ENCODE data around the gene RAB5IF. TPM values are rescaled to one million over a fixed set of nuclear protein-coding genes. Genes with fewer than 3 reads are reported as not detected.
"Not testable (repeated sequence)": the region's sequence is repeated elsewhere in the genome, so short reads cannot be mapped to it uniquely, and the experiment has no call there.

RAB5IF gene
- total RNA-seq, 2 experiments from 2014 or later, result 87.9 to 97.0 TPM

- CTCF ChIA-PET, result interaction anchor here (0.5 to 6.2 kb wide), 9 partner anchors 9 to 1766 kb away, joined by 3 to 40 read pairs (median 6); partner anchors contain the start of gene RAB5IF
- H3K4me1 Mint-ChIP-seq, result peaks cover 60% of the 10 kb centered on the region
- H3K36me3 Mint-ChIP-seq (ENCODE audit: low read depth), result peaks cover 39% of the 10 kb centered on the region
Measured at GRCh38 chr20:36593347-36593929, 12.1 kb upstream of the RAB5IF start.

GRCh38 chr20:36599912-36600345 is 5.7 kb upstream of the RAB5IF start:
- ChIA-PET CTCF (interaction anchor here (0.6 to 1.4 kb wide), 4 partner anchors 16 to 134 kb away, joined by 3 to 4 read pairs (median 3); no protein-coding TSS in a partner anchor), POLR2A (no interaction called here)
- no peaks in the 10 kb centered on the region for H3K27me3 Mint-ChIP-seq
- no peak for DNase-seq
- H3K4me3 Mint-ChIP-seq, result no peak overlapping the region
- H3K36me3 Mint-ChIP-seq (ENCODE audit: low read depth), result peaks cover 8% of the 10 kb centered on the region
- H3K9me3 Mint-ChIP-seq, result no peaks in the 10 kb centered on the region
- peaks cover 37% of the 10 kb centered on the region for H3K4me1 Mint-ChIP-seq
- peak overlapping the region; percentile 38 for H3K27ac Mint-ChIP-seq

More at GRCh38 chr20:36593347-36593929, 12.1 kb upstream of the RAB5IF start:
- Mint-ChIP-seq H3K27me3 (no peaks in the 10 kb centered on the region), H3K9me3 (no peaks in the 10 kb centered on the region), H3K4me3 (no peak overlapping the region), H3K27ac (peak overlapping the region; percentile 75)
- no peak for DNase-seq
- POLR2A ChIA-PET, result interaction anchor here (1.3 kb wide), 1 partner anchor 11 kb away, joined by 4 read pairs; no protein-coding TSS in a partner anchor

GRCh38 chr20:36601540-36601939 is 4.0 kb upstream of the RAB5IF start:
- peaks cover 1% of the 10 kb centered on the region for H3K36me3 Mint-ChIP-seq (ENCODE audit: low read depth)
- no peak overlapping the region for H3K27ac Mint-ChIP-seq
- ChIA-PET CTCF (interaction anchor here (0.6 to 1.4 kb wide), 4 partner anchors 13 to 1545 kb away, joined by 3 to 5 read pairs (median 3); no protein-coding TSS in a partner anchor), POLR2A (interaction anchor here (0.6 kb wide), 1 partner anchor 10 kb away, joined by 4 read pairs; no protein-coding TSS in a partner anchor)
- no peak overlapping the region for H3K4me3 Mint-ChIP-seq
- H3K9me3 Mint-ChIP-seq, result no peaks in the 10 kb centered on the region
- no peak for DNase-seq
- H3K27me3 Mint-ChIP-seq, result no peaks in the 10 kb centered on the region
- H3K4me1 Mint-ChIP-seq, result peaks cover 30% of the 10 kb centered on the region

- ChIA-PET POLR2A (interaction anchor here (0.7 to 1.3 kb wide), 3 partner anchors 11 to 54 kb away, joined by 4 to 12 read pairs (median 4); partner anchors contain the start of gene TGIF2), CTCF (interaction anchor here (0.9 to 3.3 kb wide), 30 partner anchors 9 to 268 kb away, joined by 3 to 40 read pairs (median 4); partner anchors contain the start of genes DSN1, SLA2 and TGIF2)
- H3K4me1 Mint-ChIP-seq, result peaks cover 35% of the 10 kb centered on the region
- DNase-seq, result peak; percentile 59
- peaks cover 25% of the 10 kb centered on the region for H3K36me3 Mint-ChIP-seq (ENCODE audit: low read depth)
- H3K27ac Mint-ChIP-seq, result peak overlapping the region; percentile 92
- no peaks in the 10 kb centered on the region for H3K9me3 Mint-ChIP-seq
- H3K4me3 Mint-ChIP-seq, result peak overlapping the region; percentile 95
- no peaks in the 10 kb centered on the region for H3K27me3 Mint-ChIP-seq
Measured at GRCh38 chr20:36604952-36605398, 604 bp upstream of the RAB5IF start.

GRCh38 chr20:36606158-36607066 is 833 bp downstream of the RAB5IF start:
- no peak for DNase-seq
- Mint-ChIP-seq H3K9me3 (no peaks in the 10 kb centered on the region), H3K27ac (peak overlapping the region; percentile 92), H3K4me3 (peak overlapping the region; percentile 95), H3K36me3 (ENCODE audit: low read depth) (peaks cover 35% of the 10 kb centered on the region), H3K4me1 (peaks cover 31% of the 10 kb centered on the region), H3K27me3 (no peaks in the 10 kb centered on the region)
- ChIA-PET POLR2A (interaction anchor here (1.3 kb wide), 1 partner anchor 33 kb away, joined by 4 read pairs; the partner anchor contains the start of gene TGIF2), CTCF (interaction anchor here (0.6 to 3.3 kb wide), 28 partner anchors 8 to 229 kb away, joined by 3 to 40 read pairs (median 5); partner anchors contain the start of genes DSN1, SLA2 and TGIF2)

DNA sequence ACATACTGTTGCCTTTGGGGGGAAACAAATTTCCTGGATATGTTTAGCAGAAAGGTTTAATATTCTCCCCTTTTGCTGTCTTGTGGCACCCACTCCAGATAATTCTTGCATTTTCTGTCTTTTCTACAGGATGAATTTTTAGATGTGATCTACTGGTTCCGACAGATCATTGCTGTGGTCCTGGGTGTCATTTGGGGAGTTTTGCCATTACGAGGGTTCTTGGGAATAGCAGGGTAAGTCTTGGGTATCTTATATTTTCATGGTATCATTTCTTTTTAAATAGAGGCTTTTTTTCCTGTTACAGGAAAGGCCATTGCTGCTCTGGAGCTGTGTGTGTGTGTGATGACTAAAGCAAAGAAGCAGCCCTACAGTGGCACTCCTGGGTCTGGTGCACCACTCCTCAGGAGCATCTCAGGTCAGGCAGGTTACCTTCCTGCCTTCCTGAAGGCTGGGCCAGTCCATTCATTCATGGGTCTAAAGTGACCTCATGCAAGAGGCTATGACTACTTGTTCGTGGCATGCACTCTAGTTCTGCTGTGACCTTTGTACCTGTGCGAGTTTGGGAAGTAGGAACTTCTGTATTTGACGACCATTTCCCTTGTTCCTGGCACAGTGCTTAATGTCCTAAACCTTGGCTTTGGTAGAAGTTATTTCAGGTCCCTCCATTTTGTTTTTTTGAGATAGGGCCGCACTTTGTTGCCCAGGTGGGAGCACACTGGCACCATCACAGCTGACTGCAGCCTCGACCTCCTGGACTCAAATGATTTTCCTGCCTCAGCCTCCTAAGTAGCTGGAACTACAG is 2.2 kb downstream of the RAB5IF start:
- ChIA-PET POLR2A (no interaction called here), CTCF (interaction anchor here (0.6 to 1.1 kb wide), 2 partner anchors 37 to 147 kb away, joined by 4 read pairs; no protein-coding TSS in a partner anchor)
- no peaks in the 10 kb centered on the region for H3K27me3 Mint-ChIP-seq
- peak overlapping the region; percentile 95 for H3K4me3 Mint-ChIP-seq
- H3K36me3 Mint-ChIP-seq (ENCODE audit: low read depth), result peaks cover 46% of the 10 kb centered on the region
- no peak for DNase-seq
- peaks cover 33% of the 10 kb centered on the region for H3K4me1 Mint-ChIP-seq
- H3K27ac Mint-ChIP-seq, result peak overlapping the region; percentile 76
- H3K9me3 Mint-ChIP-seq, result no peaks in the 10 kb centered on the region

DNA sequence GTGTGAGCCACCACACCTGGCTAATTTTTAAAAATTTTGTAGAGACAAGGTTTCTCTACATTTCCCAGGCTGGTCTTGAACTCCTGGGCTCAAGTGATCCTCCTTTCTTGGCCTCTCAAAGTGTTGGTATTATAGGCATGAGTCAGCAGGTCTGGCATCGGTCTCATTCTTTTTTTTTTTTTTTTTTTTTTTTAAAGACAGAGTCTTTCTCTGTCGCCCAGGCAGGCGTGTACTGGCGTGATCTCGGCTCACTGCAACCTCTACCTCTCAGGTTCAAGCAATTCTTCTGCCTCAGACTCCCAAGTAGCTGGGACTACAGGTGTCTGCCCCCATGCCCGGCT is 2.8 kb downstream of the RAB5IF start:
- POLR2A ChIA-PET, H3K27ac Mint-ChIP-seq, H3K4me3 Mint-ChIP-seq, H3K9me3 Mint-ChIP-seq, H3K27me3 Mint-ChIP-seq, DNase-seq: not testable (repeated sequence)
- peaks cover 38% of the 10 kb centered on the region for H3K4me1 Mint-ChIP-seq
- peaks cover 52% of the 10 kb centered on the region for H3K36me3 Mint-ChIP-seq (ENCODE audit: low read depth)
- CTCF ChIA-PET, result interaction anchor here (0.6 to 1.1 kb wide), 2 partner anchors 111 to 146 kb away, joined by 4 read pairs; no protein-coding TSS in a partner anchor

DNA sequence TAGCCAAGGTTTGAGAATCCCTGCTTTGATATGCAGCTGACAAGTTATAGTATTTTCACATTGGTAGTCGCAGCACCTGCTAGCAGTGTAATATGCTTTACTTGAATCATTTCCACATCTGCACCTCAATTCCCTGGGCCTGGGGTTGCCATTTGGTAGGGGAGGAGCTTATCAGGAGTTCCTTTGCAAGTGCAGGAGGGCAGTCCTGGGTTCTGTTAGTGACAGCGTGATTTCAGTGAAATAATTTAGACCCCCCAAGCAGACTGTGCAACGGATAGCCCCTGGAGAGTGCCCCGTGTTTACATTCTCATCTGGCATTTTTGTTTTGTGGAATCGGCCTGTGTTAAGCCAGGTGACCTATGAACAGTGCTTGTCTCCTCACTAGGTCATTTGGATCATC is 6.0 kb downstream of the RAB5IF start:
- CTCF ChIA-PET, result interaction anchor here (0.6 to 1.4 kb wide), 2 partner anchors 92 to 197 kb away, joined by 3 read pairs; no protein-coding TSS in a partner anchor

DNA sequence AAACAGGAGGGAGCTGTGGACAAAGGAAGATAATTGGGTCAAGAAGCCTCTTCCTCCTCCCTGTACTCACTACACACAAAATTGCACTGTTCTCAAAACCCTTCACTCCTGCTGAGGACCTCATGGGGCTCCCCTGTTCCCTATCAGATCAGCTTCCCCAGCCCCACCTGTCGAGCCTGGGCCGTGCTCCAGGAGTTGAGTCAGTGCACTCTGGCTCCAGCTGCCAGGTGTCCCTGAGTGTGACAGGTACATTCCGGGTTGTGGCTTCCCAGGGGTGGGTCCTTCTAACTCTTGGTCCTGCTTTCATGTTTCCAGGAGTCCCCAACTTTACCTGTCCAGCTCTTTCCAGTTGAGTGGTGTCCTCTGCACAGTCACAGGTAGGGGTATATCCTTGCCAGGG is 8.4 kb downstream of the RAB5IF start:
- no peak for DNase-seq
- POLR2A ChIA-PET, result no interaction called here
- Mint-ChIP-seq H3K27me3 (no peaks in the 10 kb centered on the region), H3K27ac (peak overlapping the region; percentile 13), H3K4me1 (peaks cover 18% of the 10 kb centered on the region), H3K9me3 (no peaks in the 10 kb centered on the region), H3K4me3 (no peak overlapping the region), H3K36me3 (ENCODE audit: low read depth) (peaks cover 56% of the 10 kb centered on the region)
- CTCF ChIA-PET, result interaction anchor here (1.0 to 1.7 kb wide), 4 partner anchors 8 to 195 kb away, joined by 3 to 7 read pairs (median 4); partner anchors contain the start of gene RAB5IF

More for the DNA sequence above, 6.0 kb downstream of the RAB5IF start:
- H3K4me1 Mint-ChIP-seq, result peaks cover 33% of the 10 kb centered on the region
- DNase-seq, result no peak
- H3K27me3 Mint-ChIP-seq, result no peaks in the 10 kb centered on the region
- no peaks in the 10 kb centered on the region for H3K9me3 Mint-ChIP-seq
- H3K4me3 Mint-ChIP-seq, result no peak overlapping the region
- H3K36me3 Mint-ChIP-seq (ENCODE audit: low read depth), result peaks cover 71% of the 10 kb centered on the region
- peak overlapping the region; percentile 31 for H3K27ac Mint-ChIP-seq
- POLR2A ChIA-PET, result no interaction called here

DNA sequence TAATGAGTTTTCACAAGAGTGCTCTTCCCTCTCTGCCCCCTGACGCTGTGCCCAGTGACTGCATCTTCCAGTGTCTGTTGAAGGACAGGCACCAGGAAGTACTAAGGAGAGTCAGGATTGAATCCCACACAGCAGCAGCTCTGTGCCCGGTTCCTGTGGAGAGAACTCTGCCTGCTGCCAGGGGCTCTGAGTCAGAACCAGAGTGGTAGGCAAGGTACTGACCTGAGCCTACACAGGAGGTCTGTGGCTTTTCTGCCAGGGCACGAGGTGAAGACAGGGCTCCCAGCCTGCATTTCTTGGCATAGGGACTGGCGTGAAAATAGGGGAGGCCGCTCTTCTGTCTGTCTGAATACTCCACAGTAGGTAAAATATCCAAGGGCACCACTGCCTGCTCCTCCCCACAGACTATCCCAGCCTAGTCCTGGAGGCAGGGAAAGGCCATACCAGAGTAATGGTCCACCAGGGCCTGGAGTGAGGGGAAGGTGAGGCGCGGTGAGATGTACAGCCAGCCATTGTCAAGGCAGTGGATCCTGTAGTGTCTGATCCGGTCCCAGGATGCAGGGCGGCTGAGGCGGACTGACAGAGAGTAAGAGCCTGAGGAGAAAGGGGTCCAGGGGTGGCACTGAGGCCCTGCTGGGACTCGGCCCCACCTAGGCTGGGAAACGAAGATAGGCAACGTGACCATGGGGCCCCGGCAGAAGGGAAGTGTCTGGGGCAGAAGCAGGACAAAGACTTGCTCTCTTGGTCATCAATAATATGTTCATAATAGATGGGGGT is 9.4 kb downstream of the RAB5IF start:
- ChIA-PET CTCF (interaction anchor here (0.5 to 1.7 kb wide), 4 partner anchors 9 to 350 kb away, joined by 3 to 7 read pairs (median 4); partner anchors contain the start of gene RAB5IF), POLR2A (no interaction called here)
- H3K36me3 Mint-ChIP-seq (ENCODE audit: low read depth), result peaks cover 48% of the 10 kb centered on the region
- no peaks in the 10 kb centered on the region for H3K27me3 Mint-ChIP-seq
- peaks cover 18% of the 10 kb centered on the region for H3K4me1 Mint-ChIP-seq
- no peak for DNase-seq
- H3K9me3 Mint-ChIP-seq, result no peaks in the 10 kb centered on the region
- H3K4me3 Mint-ChIP-seq, result no peak overlapping the region
- peak overlapping the region; percentile 14 for H3K27ac Mint-ChIP-seq

GRCh38 chr20:36620917-36621316 is 15.3 kb downstream of the RAB5IF start:
- no peak overlapping the region for H3K4me3 Mint-ChIP-seq
- no peaks in the 10 kb centered on the region for H3K9me3 Mint-ChIP-seq
- no peak for DNase-seq
- ChIA-PET CTCF (no interaction called here), POLR2A (no interaction called here)
- H3K27me3 Mint-ChIP-seq, result no peaks in the 10 kb centered on the region
- H3K36me3 Mint-ChIP-seq (ENCODE audit: low read depth), result peaks cover 33% of the 10 kb centered on the region
- peak overlapping the region; percentile 59 for H3K27ac Mint-ChIP-seq
- H3K4me1 Mint-ChIP-seq, result peaks cover 25% of the 10 kb centered on the region
